ELF-1 (cell line): Measurements from ENCODE around the gene ART1.
"Not testable (repeated sequence)": the region's sequence is repeated elsewhere in the genome, so short reads cannot be mapped to it uniquely, and the experiment has no call there.

Source experiments
- DNase-seq: peaks from one replicate; pipeline ENCODE4 v3.0.0-alpha.2; 2016; ENCODE audit warnings: low read depth, low spot score

The ART1 gene, protein sequence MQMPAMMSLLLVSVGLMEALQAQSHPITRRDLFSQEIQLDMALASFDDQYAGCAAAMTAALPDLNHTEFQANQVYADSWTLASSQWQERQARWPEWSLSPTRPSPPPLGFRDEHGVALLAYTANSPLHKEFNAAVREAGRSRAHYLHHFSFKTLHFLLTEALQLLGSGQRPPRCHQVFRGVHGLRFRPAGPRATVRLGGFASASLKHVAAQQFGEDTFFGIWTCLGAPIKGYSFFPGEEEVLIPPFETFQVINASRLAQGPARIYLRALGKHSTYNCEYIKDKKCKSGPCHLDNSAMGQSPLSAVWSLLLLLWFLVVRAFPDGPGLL

DNA sequence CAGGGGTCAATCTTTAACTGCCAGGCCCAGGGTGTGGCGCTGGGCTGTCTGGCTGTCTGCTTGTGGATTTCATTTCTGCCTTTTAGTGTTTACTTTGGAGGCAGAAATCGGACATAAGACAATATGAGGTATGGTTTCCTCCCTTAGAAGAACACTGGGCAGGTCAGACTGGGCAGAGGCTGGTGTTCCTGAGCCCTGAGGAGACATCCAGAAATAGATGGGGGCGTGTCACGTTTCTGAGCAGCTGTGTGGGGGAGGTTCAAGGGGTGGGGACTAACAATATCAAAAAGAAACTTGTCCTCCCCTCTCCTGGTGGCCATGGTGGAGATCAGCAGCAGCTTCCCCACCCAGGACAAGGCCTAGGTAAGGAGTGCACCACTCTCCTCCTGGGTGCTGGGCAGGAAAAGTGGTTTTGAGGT is at the start of gene ART1:
ART1 (plus strand) TSS at position 312 of the 419 bp plus-strand sequence. CDS start 14,086 bp downstream, outside the sequence.
- no peak for DNase-seq

DNA sequence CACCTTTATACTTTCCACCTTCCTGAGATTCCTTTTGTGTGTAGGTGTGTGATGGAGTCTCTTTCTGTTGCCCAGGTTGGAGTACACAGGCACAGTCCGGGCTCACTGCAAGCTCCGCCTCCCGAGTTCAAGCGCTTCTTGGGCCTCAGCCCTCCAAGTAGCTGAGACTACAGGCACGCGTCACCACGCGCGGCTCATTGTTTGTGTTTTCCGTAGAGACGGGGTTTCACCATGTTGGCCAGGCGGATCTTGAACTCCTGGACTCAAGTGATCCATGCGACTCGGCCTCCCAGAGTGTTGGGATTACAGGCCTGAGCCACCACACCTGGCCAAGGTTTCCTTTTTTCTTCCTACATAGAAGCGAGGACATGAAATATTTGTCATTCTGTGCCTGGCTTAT is 47.2 kb upstream of the ART1 start:
- not testable (repeated sequence) for DNase-seq

DNA sequence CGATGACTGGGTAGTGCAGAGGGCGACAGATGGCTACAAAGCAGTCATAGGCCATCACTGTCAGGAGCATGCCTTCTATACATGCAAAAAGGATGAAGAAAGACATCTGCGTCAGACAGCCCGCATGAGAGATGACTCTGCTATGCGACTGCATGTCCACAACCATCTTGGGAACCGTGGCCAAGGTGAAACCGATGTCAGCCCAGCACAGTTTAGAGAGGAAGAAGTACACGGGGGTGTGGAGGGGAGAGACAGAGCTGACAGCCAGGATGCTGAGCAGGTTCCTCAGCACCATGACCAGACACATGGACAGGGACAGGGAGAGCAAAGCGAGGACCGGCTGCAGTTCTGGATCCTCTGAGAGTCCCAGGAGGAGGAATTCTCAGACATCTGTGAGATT is 44.7 kb upstream of the ART1 start:
- DNase-seq: not testable (repeated sequence)

DNA sequence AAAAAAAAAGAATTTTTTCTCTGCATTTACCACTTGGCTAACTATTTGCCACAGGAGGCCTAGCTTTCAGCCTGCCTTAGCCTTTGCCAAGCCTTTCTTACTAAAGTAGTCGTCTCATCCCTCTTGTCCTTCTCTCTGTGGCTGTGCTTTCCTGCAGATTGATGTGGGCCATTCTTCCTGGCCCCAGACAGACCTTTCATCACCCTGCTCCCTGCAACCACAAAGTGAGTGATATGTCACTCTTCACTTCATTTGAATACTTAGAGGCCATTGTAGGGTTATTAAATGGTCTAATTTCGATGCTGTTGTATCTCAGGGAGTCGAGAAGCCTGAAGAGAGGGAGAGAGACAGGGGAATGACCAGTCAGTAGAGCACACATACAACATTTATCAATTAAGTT is 40.8 kb upstream of the ART1 start:
- no peak for DNase-seq

DNA sequence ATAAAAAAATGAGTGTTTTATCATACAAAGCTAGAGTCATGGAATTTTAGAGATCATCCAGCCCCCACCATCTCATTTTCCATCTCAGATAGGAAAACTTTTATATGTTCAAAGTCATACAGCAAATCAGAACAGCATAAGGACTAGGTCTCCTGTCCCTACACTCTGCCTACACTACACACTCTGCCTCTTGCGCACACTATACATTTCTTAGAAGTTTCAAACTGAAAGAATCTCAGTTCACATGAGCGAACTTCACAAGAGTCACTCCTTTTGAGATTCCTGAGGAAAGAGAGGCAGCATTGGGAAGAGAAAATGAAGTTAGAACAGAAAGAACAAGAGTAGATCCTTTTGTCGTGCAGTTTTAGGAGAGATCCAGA is 39.7 kb upstream of the ART1 start:
- DNase-seq: no peak

DNA sequence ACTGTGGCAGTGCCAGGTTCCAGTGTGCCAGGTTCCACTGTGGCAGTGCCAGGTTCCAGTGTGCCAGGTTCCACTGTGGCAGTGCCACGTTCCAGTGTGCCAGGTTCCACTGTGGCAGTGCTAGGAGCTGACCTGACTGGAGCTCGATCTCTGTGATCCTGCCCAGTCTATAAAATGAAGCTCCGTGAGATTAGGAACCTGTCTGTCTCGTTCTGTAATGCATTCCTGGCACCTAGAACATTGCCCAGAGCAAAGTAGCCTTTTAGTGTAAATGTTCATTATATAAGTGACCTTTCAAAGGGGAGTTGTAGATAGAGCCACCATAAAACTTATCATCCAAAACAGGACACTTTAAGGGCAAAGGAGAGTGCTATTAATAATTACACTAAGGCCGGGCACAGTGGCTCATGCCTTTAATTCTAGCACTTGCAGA is 39.1 kb upstream of the ART1 start:
- peak; percentile 51 for DNase-seq

DNA sequence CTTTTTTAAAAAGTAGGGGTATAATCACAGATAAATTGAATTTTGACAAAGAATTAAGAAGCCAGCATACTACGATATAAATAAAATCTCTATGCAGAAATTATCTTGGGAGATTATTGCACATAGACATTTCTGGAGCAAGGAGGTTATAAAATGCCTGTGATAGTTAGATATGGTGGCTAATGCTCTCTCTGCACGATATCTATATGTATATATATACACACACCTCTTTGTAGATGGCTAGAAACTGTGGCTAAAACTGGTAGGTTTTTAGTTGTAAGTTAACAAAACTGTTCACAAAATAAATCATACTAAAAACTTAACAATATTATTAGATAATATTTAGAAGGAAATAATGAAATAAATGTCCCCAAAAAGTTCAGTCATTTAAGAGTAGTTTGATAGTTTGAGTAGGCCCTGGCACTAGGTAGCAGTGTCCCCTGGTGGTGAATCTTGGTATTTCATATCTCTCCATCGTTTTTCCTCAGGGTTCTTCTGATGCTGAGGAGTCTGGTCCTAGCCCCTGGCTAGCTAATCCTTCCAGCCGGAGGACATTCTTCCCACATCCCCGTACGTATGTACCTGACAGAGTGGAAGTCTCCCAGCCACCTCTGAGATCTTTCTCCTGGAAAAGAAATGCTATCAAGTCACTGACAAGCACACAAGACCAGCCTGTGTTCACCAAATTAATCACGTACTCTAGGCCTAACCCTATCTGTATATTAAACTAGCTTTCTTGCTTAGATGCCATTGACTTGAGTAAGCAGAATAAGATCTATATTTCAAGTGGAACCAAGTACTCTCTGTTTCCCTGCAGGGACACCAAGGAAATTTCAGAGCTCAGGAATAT is 35.3 kb upstream of the ART1 start:
- DNase-seq: peak; percentile 65

DNA sequence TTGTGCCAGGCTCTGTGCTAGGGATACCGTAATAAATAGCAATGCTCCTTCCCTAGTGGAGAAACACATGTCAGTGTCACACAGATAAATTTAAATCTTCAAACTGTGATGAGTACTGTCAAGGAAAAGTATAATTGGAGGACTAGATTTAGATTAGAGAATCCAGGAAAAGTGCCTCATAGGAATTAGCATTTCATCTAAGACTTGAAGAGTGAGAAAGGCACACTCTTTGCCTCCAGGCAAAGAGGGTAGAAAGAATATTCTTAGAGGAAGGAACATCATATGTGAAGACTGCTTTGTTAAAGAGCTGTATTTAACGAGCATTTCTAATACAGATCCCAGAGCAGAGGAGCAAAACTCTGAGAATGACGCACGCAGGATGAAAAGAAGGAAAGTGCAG is 34.1 kb upstream of the ART1 start:
- DNase-seq: no peak

DNA sequence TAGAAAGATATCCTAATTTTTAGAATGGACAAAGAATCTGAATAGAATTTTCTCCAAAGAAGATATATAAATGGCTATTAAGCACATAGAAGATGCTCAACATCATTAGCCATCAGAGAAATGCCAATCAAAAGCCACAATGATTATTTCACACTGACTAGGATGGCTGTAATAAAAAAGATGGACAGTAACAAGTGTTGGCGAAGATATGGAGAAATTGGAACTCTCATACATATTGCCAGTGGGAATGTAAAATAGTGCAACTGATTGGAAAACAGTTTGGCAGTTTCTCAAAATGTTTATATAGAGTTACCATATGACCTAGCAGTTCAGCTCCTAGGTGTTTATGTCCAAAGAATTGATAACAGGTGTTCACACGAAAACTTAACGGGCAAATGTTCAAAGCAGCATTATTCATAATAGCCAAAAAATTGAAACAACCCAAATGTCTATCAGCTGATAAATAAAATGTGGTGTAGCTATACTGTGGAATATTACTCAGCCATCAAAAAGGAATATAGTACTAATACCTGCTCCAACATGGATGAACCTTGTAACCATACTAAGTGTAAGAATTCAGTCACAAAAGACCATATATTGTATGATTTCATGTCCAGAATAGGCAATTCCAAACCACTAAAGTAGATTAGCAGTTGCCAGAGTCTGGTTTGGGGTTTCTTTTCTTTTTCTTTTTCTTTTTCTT is 32.8 kb upstream of the ART1 start:
- no peak for DNase-seq

DNA sequence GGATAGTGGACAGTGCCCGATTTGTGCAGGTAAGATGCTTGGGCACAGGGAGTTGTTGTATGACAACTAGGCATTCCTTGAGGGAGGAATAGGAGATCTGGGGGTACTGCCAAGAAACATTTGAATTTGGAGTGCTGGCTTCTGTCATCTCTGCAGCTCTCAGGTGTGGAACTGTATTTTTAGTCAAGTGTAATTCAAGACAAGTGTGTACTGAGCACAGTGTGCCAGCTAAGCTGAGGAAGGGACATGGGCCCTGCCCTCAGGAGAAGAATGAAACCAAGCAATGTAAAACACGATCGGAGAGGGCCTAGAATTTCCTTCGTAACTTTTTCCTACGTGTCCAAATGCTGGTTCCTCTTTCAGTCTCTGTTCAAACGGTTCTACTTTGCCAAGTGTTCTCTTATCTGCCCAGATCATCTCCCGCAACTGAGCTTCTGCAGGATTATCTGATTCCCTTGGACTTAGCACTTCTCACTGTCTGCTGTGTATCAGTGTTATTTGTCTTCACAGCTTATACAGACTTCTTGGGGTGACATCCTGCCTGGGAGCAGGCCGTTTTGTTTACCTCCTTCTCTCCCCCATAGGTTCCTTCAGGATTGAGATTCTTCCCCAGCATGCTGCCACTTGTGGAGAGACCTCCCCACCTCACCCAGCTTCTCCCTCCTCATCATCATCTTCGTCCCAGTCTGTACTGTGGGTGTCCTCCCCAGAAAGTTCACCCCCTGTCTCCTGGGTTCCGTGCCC is 30.8 kb upstream of the ART1 start:
- DNase-seq: no peak

DNA sequence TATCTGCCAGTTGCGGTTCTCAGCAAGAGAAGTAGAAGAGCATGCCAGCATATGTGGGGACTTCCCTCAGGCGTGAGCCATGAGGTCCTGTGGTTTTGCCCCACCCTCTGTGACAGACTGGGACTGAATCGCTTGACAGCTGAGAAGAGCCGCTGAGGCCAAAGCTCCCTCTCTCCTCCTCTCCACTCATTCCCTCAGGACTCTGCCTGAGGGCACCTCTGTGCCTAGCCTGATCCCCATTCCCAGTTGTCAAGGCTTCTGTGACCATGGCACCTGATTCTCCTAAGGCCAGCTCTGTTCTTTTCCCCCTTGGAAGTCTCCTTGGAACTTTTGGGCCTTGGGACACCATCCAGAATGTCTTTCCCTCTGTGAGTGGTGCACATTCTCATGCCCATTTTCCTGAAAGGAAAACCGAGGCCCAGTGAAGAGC is 30.2 kb upstream of the ART1 start:
- peak; percentile 25 for DNase-seq

DNA sequence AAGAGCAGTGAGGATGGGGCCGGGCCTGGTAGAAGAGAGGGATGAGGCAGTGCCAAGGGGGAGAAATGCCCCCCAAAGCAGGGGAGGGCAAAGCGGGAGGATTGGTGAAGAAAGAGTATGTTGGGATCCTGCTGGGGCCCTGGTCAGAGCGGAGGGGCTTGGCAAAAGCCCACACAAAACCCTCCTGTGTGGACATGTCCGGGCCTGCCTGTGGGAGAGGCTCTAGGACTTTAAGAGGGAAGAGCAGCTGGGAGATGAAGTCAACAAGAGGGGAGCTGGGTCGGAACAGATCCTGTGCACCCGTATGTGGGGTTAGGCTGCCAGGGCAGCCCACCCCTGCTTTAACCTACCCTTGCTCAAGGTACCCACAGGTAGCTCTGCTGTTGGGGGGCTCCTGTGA is 28.9 kb upstream of the ART1 start:
- no peak for DNase-seq

DNA sequence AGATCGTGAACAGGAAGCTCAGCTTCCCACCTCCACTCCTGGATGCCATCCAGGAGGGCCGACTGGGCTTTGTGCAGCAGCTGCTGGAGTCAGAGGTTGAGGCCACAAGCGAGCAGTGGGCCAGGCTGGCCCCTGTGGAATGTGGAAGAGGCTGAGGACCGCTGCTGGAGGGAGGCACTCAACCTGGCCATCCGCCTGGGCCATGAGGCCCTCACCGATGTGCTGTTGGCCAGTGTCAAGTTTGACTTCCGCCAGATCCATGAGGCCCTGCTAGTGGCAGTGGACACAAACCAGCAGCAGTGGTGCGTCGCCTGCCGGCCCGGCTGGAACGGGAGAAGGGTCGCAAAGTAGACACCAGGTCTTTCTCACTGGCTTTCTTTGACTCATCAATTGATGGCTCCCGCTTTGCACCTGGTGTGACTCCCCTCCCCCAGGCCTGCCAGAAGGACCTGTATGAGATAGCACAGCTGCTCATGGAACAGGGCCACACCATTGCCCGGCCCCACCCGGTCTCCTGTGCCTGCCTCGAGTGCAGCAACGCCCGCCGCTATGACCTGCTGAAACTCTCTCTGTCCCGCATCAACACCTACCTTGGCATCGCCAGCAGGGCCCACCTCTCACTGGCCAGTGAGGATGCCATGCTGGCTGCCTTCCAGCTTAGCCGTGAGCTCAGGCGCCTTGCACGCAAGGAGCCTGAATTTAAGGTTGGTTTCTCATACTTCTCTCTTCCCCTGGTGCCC is 28.0 kb upstream of the ART1 start:
- peak; percentile 8 for DNase-seq

DNA sequence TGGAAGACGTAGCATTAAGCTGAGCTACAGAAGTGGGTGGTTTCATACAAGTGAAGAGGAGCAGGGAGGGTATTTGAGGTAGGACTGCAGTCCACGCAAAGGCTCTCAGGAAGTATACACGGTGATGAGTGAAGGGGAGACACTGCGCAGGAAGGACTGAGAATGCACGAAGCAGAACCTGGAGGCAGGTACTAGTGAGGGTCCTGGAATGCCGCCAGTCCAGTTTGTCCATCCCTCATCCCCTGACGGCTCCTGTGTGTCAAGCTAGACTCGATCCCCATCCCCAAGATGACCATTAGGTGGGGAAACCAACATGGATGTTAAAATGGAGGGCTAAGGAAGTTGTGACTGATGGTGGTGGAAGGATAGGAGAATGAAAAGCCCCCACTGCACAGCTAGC is 26.9 kb upstream of the ART1 start:
- DNase-seq: peak; percentile 78

DNA sequence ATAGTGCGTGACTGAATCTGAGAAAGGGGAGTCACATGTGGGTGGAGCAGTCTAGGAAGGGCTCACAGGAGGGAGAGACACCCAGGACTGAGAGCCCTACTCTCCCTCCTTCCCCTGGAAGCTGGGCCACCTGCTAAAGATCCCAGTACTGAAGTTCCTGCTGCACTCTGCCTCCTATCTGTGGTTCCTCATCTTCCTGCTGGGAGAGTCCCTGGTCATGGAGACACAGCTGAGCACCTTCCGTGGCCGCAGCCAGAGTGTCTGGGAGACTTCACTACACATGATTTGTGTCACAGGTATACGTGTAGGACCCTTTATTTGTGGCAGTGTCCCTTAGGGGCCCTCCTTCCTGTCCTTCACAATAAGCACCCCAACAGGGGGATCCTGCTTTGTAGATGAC is 22.4 kb upstream of the ART1 start:
- no peak for DNase-seq

DNA sequence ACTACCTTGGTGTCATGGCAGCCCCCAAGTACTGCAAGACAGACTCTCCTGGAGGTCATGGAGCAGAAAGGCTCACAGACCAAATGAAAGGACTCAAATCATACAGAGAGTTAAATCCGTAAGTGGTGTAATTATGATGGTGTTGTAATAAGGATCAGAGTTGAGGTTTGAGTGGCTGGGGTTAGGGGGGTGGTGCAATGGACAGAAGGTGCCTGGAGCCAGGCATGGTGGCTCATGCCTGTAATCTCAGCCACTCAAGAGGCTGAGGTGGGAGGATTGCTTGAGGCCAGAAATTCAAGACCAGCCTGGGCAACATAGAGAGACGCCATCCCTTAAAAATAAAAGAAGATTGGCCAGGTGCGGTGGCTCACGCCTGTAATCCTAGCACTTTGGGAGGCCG is 21.8 kb upstream of the ART1 start:
- DNase-seq: no peak

DNA sequence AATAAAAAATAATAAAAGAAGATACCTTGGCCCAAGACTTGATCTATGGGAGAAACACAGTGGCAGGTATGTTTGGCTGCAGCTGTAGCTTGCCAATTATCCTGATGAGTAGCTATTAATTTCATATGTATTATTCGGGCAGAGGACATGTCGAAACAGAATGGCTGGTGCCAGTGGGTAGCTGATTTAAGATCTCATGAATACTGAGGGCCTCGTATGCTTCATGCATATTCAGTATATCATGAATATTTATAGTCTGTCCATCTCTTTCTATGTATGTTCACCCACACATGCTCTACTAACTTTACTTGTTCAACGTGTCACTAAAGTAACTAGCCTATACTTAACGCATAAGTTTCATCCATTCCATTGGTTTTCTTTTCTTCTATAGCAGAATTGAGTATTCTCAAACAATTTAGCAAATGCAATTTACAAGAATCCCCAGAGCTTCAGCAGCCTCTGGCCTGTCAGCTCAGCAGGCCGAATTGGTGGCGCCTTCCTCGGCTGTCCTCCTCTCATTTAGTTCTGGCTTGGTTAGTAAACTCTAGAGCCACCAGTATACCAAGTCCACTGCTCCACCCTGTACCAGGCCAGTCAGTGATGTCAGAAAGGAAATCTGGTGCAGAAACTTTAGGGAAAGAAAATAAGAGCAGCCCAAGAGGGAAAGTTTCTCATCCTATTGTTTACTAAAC is 21.0 kb upstream of the ART1 start:
- no peak for DNase-seq

DNA sequence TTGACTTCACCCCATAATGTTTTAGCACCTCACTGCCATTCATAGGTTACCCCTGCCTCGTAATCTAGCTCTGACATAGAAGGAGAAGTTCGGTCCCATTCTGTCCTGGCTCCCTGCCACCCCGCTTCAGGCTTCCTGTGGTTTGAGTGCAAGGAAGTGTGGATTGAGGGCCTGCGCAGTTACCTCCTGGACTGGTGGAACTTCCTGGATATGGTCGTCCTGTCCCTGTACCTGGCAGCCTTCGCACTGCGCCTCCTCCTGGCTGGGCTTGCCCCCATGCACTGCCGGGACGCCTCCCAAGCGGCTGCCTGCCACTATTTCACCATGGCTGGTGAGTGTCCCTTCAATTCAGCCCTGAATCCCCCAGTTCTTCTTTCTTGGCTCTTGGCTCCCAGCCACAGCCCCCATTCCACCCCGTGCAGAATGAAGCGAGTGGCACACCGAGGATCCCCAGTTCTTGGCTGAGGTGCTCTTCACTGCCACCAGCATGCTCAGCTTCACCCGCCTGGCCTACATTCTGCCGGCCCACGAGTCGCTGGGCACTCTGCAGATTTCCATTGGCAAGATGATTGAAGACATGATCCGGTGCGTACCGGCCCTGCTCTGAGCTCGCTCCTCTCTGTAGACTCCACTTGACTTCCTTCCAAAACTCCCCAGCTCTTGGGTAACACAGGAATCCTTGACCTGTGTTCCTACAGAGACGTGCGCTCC is 18.5 kb upstream of the ART1 start:
- DNase-seq: peak; percentile 30

DNA sequence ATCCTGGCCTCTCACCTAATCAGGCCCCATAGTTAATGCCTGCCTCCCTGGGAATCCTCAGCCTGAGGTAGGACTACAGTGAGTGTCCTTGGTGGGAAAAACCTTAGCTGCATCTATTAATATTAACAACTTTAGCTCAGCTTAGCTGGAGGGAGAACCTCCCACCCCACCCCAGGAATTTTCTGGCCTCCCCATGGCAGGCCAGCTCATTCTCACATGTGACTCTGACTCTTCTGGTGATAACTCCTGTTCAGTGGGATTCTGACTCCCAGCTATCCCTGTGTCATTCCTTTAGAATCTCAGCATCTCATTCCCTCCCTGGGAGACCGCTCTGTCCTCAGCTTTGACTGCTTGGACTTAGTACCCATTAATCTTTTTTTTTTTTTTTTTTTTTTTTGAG is 17.6 kb upstream of the ART1 start:
- DNase-seq: no peak

DNA sequence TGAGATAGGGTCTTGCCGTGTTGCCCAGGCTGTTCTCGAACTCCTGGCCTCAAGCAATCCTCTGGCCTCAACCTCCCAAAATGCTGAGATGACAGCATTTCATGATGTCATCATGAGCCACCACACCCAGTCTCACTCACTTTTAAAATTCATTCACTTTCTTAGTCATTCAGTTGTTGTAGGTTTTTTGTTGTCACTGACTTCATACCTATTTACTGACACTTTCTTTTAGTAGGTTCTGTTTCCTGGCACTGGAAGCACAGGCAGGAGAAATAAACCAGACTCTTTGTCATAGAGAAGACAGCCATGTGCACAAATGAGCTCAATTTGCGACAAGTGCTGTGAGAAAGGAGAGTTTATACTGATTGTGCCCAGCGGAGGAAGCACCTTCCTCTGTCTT is 13.6 kb upstream of the ART1 start:
- DNase-seq: no peak
